K562 (cell line): ENCODE data around the gene LRRC1. TPM values are rescaled to one million over a fixed set of nuclear protein-coding genes. Genes with fewer than 3 reads are reported as not detected.

Source experiments
- ATAC-seq: fragments of 200-7000 bp; cut with Tn5 transposase; 3 replicates; pipeline ENCODE4 v1.9.1; 2020; ENCODE audit warnings: moderate library complexity
- BruUV-seq: library from RNA; stranded (reverse); fragments of 400-500 nt; replicated peaks from 2 replicates; lab custom pipeline; 2021; lab: Mats Ljungman, UMichigan
- CTCF ChIA-PET: fragments of 300-600 bp; formaldehyde crosslinking; extraction: SDS; loops from one replicate; lab custom pipeline; 2021; ENCODE audit warnings: low intra/inter-chr PET ratio; lab: Yijun Ruan, JAX
- POLR2A ChIA-PET: fragments of 300-600, 350-650 bp; sonication (Branson Sonifier 250); formaldehyde crosslinking; extraction: SDS; loops from one replicate; lab custom pipeline; 2021; ENCODE audit warnings: antibody characterized with exemption, inconsistent platforms; lab: Yijun Ruan, JAX
- DNase-seq, 4 experiments: peaks; one replicate each; pipeline versions ENCODE4 v3.0.0 to v3.0.0-alpha.2; 2011 to 2018; ENCODE audit warnings: low spot score in 3 of 4, mixed read lengths in 3 of 4; ENCODE audit errors: extremely low read depth in 1 of 4
- FAIRE-seq: peaks from 2 replicates; lab custom pipeline; 2011; peaks lifted over from hg19 to GRCh38; lab: Jason Lieb, UNC
- H2AFZ ChIP-seq: 2 replicates; pipeline ENCODE4 v1.6.0; 2011; ENCODE audit warnings: low read depth, low read length, control low read depth, inconsistent platforms
- H3K27ac ChIP-seq: fragments of 200-600 bp; 3 replicates; pipeline ENCODE4 v1.8.0; 2011; ENCODE audit warnings: low read depth, mild to moderate bottlenecking, control low read depth, inconsistent platforms, low read length, moderate library complexity, mixed read lengths; ENCODE audit errors: extremely low read depth
- H3K27me3 ChIP-seq, 2 experiments: fragments of 300-600 bp in 1 of 2; 2 replicates in 1 of 2; 3 replicates in 1 of 2; pipeline versions ENCODE4 v1.6.0 to v1.8.0; 2011; ENCODE audit warnings: inconsistent platforms in 2 of 2, low read length in 2 of 2, mild to moderate bottlenecking in 1 of 2, mixed read lengths in 1 of 2, moderate library complexity in 1 of 2; ENCODE audit not compliant: control insufficient read depth in 2 of 2, insufficient read depth in 2 of 2
- H3K36me3 ChIP-seq: fragments of 300-600 bp; 3 replicates; pipeline ENCODE4 v1.8.0; 2011; ENCODE audit warnings: mild to moderate bottlenecking, low read length, inconsistent platforms; ENCODE audit not compliant: control insufficient read depth, insufficient read depth
- H3K4me1 ChIP-seq, 2 experiments: fragments of 200-600 bp in 1 of 2; replicated peaks in 1 of 2; 2 replicates in 1 of 2; 3 replicates in 1 of 2; pipeline versions ENCODE4 v1.5.1 to v1.8.0; 2011; ENCODE audit warnings: inconsistent platforms in 2 of 2, low read length in 2 of 2, mild to moderate bottlenecking in 1 of 2, mixed read lengths in 1 of 2, moderate library complexity in 1 of 2; ENCODE audit not compliant: control insufficient read depth in 2 of 2, insufficient read depth in 2 of 2
- H3K4me2 ChIP-seq: 2 replicates; pipeline ENCODE4 v1.6.1; 2011; ENCODE audit warnings: low read length, control low read depth, inconsistent platforms, mixed read lengths; ENCODE audit not compliant: insufficient read depth
- H3K4me3 ChIP-seq: fragments of 200-600 bp; sonication (generic), shearing (Covaris generic); 2 replicates; pipeline ENCODE4 v1.5.1; 2016; ENCODE audit warnings: control low read depth, inconsistent platforms
- H3K79me2 ChIP-seq: fragments of 200-600 bp; 3 replicates; pipeline ENCODE4 v1.8.0; 2011; ENCODE audit warnings: low read length, inconsistent platforms; ENCODE audit not compliant: control insufficient read depth, insufficient read depth
- H3K9ac ChIP-seq, 2 experiments: 2 replicates each; pipeline versions ENCODE4 v1.6.0 to v1.6.1; 2011; ENCODE audit warnings: low read depth in 2 of 2, low read length in 2 of 2, control low read depth in 1 of 2, inconsistent platforms in 1 of 2, mild to moderate bottlenecking in 1 of 2, mixed read lengths in 1 of 2; ENCODE audit not compliant: insufficient read depth in 1 of 2
- H3K9me1 ChIP-seq: one replicate; pipeline ENCODE4 v1.6.0; 2011; ENCODE audit warnings: inconsistent platforms, mild to moderate bottlenecking, low read length, moderate library complexity; ENCODE audit not compliant: control insufficient read depth, insufficient read depth
- H3K9me3 ChIP-seq: replicated peaks from 2 replicates; pipeline ENCODE4 v1.5.1; 2011; ENCODE audit warnings: low read depth, low read length, inconsistent platforms; ENCODE audit not compliant: control insufficient read depth, insufficient read depth
- H4K20me1 ChIP-seq: replicated peaks from 2 replicates; pipeline ENCODE4 v1.6.1; 2011; ENCODE audit warnings: low read length, inconsistent platforms, mixed read lengths; ENCODE audit not compliant: control insufficient read depth, insufficient read depth
- BHLHE40 ChIP-seq: IDR thresholded peaks from 2 replicates; pipeline ENCODE4 v1.6.1; 2011; ENCODE audit warnings: low read length, improper control_type of control experiment
- BRD4 ChIP-seq: fragments of 200-600 bp; sonication (generic); IDR thresholded peaks from 2 replicates; pipeline ENCODE4 v1.6.1; 2017; ENCODE audit warnings: inconsistent platforms
- CBFA2T2 ChIP-seq: fragments of 450-650 bp; conservative IDR thresholded peaks from 2 replicates; pipeline ENCODE4 v1.6.1; 2017; ENCODE audit warnings: mild to moderate bottlenecking
- ELF4 ChIP-seq: fragments of 450-650 bp; formaldehyde crosslinking; IDR thresholded peaks from 2 replicates; pipeline ENCODE4 v1.4.0; 2022; ENCODE audit warnings: missing genetic modification characterization
- ERF ChIP-seq: fragments of 450-650 bp; formaldehyde crosslinking; IDR thresholded peaks from 2 replicates; pipeline ENCODE4 v1.4.0; 2020; ENCODE audit warnings: mild to moderate bottlenecking, mixed read lengths
- HCFC1 ChIP-seq: IDR thresholded peaks from 2 replicates; pipeline ENCODE4 v1.6.1; 2012; ENCODE audit warnings: low read depth, low read length, improper control_type of control experiment
- KAT7 ChIP-seq: sonication (generic); formaldehyde crosslinking; IDR thresholded peaks from 2 replicates; pipeline ENCODE4 v1.8.0; 2022; ENCODE audit warnings: missing genetic modification reagents, mild to moderate bottlenecking, borderline replicate concordance
- MCM2 ChIP-seq: fragments of 450-650 bp; IDR thresholded peaks from 2 replicates; pipeline ENCODE4 v1.6.1; 2017; ENCODE audit warnings: low read depth, mild to moderate bottlenecking
- MTA3 ChIP-seq: fragments of 450-650 bp; formaldehyde crosslinking; IDR thresholded peaks from 2 replicates; pipeline ENCODE4 v1.6.1; 2017; ENCODE audit warnings: mild to moderate bottlenecking, borderline replicate concordance
- NRF1 ChIP-seq, 2 experiments: fragments of 450-650 bp; IDR thresholded peaks in 1 of 2; conservative IDR thresholded peaks in 1 of 2; 2 replicates each; pipeline ENCODE4 v1.6.1; 2014; ENCODE audit warnings: mild to moderate bottlenecking in 2 of 2
- POLR2AphosphoS2 ChIP-seq: IDR thresholded peaks from 2 replicates; pipeline ENCODE4 v1.6.1; 2012; ENCODE audit warnings: low read length, improper control_type of control experiment
- POLR3G ChIP-seq: IDR thresholded peaks from 2 replicates; pipeline ENCODE4 v1.6.1; 2011; ENCODE audit not compliant: insufficient read length, insufficient replicate concordance; ENCODE audit errors: extremely low read depth
- SIN3A ChIP-seq, 2 experiments: fragments of 150-350 bp in 1 of 2; IDR thresholded peaks; 2 replicates each; pipeline ENCODE4 v1.6.1; 2011 to 2016; ENCODE audit warnings: borderline replicate concordance in 2 of 2, low read depth in 2 of 2, low read length in 2 of 2, mild to moderate bottlenecking in 2 of 2, moderate library complexity in 2 of 2; ENCODE audit not compliant: control insufficient read depth in 1 of 2
- SMARCA4 ChIP-seq: fragments of 450-650 bp; IDR thresholded peaks from 2 replicates; pipeline ENCODE4 v1.6.1; 2016
- ZNF668 ChIP-seq: fragments of 250-450 bp; sonication (Bioruptor Pico); IDR thresholded peaks from 2 replicates; pipeline ENCODE4 v1.8.0; 2022; ENCODE audit warnings: mild to moderate bottlenecking, inconsistent platforms
- WGBS: fragments of 100-300 bp; shearing (Covaris generic); methylation state at CpG from one replicate; pipeline ENCODE4 v1.1.6; 2016; ENCODE audit warnings: low coverage, mixed read lengths; ENCODE audit not compliant: insufficient coverage; ENCODE audit errors: missing lambda C conversion rate; 5-methylcytosine and 5-hydroxymethylcytosine counted together
- in situ Hi-C: fragments of 300-500 bp; cut with MboI; formaldehyde crosslinking; loops from 4 replicates; pipeline ENCODE4 v1.15.0; 2018; ENCODE audit warnings: inconsistent platforms, mixed read lengths
- intact Hi-C: fragments of 100-400 bp; cut with micrococcal nuclease; formaldehyde crosslinking; loops from 2 replicates; pipeline ENCODE4 v1.14.2; 2022
- polyA plus RNA-seq, 8 experiments: library from polyadenylated mRNA; depleted of rRNA in 4 of 8; stranded (reverse) in 5 of 8; unstranded in 3 of 8; fragments of >200 nt; fragmentation: Nextera tagmentation in 2 of 8; fragmentation: Illumina TruSeq in 1 of 8; extraction: Ambion mirVana in 2 of 8; extraction: Trizol in 1 of 8; gene quantifications; 2 replicates each; pipeline versions ENCODE4 v1.2.1 to v1.2.3, GENCODE V29; 2011 to 2014; ENCODE audit warnings: inconsistent platforms in 1 of 8, missing spikeins in 1 of 8
- total RNA-seq, 7 experiments: library from RNA; depleted of rRNA in 6 of 7; stranded (reverse); fragments of >200 nt in 6 of 7; fragmentation: Illumina TruSeq in 2 of 7; extraction: Trizol in 2 of 7; gene quantifications; 2 replicates each; pipeline versions ENCODE4 v1.2.1 to v1.2.3, GENCODE V29; 2011 to 2021; ENCODE audit warnings: low replicate concordance in 1 of 7
- TF ChIP-seq, protein P1 (sequence below): fragments of 250-450 bp; sonication (Bioruptor Pico); IDR thresholded peaks from 2 replicates; pipeline ENCODE4 v1.8.0; 2022; ENCODE audit warnings: moderate library complexity, mild to moderate bottlenecking, inconsistent platforms
- TF ChIP-seq, protein P2 (sequence below): fragments of 450-650 bp; IDR thresholded peaks from 2 replicates; pipeline ENCODE4 v1.6.1; 2017; ENCODE audit warnings: antibody characterized with exemption

LRRC1 gene
- total and polyA plus RNA-seq, 9 of the 15 experiments (the other 6 are each of a cell fraction or from before 2014, with no cell fraction given): not detected

DNA sequence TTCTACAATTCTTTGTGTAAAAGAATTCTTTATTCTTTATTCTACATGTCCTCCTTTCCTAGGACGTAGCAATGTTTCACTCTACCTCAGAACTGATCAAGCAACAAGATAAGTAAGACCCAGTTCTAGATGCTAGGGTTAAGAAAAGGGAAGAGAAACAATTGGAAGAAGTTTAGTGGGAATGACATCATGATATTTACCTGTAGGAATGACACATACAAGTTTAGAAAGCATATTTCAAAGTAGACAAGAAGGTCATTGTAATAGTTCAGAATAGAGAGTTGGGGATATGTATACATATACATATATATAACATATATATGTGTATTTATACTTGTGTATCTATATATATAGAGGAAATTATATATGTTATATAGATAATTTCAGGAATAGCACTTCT lies 43.4 kb upstream of the LRRC1 start:
- no peak overlapping the region for H3K27ac ChIP-seq
- ChIA-PET CTCF (no interaction called here), POLR2A (no interaction called here)
- no peaks in the 10 kb centered on the region for H3K36me3 ChIP-seq
- H3K9me3 ChIP-seq: no peaks in the 10 kb centered on the region
- no peaks in the 10 kb centered on the region for H3K4me1 ChIP-seq
- no peak for ATAC-seq
- WGBS: 0% methylated on average over 1 of the region's 1 CpG
- H3K9me1 ChIP-seq: no peaks in the 10 kb centered on the region
- intact Hi-C loops: no loop called here
- in situ Hi-C loops: no loop called here
- no TSS peak for BruUV-seq
- H3K4me3 ChIP-seq: no peak overlapping the region
- TF ChIP-seq BRD4 (no peak), MCM2 (no peak), HCFC1 (no peak)
- H3K4me2 ChIP-seq: no peak overlapping the region
- no peak for FAIRE-seq
- no peaks in the 10 kb centered on the region for H3K27me3 ChIP-seq
- no peak for DNase-seq
- H3K9ac ChIP-seq: no peak overlapping the region
- no peaks in the 10 kb centered on the region for H3K79me2 ChIP-seq
- no peaks in the 10 kb centered on the region for H4K20me1 ChIP-seq
- no peak overlapping the region for H2AFZ ChIP-seq

DNA sequence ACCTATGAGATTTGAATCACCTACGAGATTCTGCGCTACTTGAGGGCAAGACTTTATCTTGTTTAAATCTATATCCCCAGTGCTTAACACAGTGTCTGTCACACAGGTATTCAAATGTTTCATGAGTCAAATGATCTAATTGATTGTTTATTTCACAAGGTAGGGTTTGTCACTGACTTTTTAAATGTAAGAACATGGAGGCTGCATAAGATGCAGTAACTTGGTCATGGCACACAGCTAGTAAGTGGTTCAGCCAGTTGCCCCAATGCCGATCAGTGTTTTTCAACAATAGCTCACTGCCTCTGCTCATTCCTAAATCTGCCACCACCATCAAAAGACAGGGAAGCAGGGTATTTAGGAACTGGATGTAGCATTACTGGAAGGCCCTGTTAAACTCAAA lies 42.4 kb upstream of the LRRC1 start:
- Histone ChIP-seq H3K79me2 (no peaks in the 10 kb centered on the region), H3K27ac (no peak overlapping the region), H3K9me3 (no peaks in the 10 kb centered on the region), H3K4me1 (no peaks in the 10 kb centered on the region), H3K9ac (no peak overlapping the region), H3K4me2 (no peak overlapping the region), H2AFZ (no peak overlapping the region), H4K20me1 (no peaks in the 10 kb centered on the region), H3K9me1 (no peaks in the 10 kb centered on the region), H3K36me3 (no peaks in the 10 kb centered on the region), H3K27me3 (no peaks in the 10 kb centered on the region), H3K4me3 (no peak overlapping the region)
- POLR2A ChIA-PET: no interaction called here
- FAIRE-seq: no peak
- intact Hi-C loops (no loop called here), in situ Hi-C loops (no loop called here)
- DNase-seq: no peak
- CTCF ChIA-PET: no interaction called here
- ATAC-seq: no peak
- WGBS: 0% methylated on average over 3 of the region's 3 CpGs
- no TSS peak for BruUV-seq
- TF ChIP-seq ERF (CRISPR knock-in tag) (no peak), ELF4 (CRISPR knock-in tag) (no peak), KAT7 (no peak), MTA3 (no peak), NRF1 (conservative IDR thresholded peaks at IDR 0.05 in 1 of 2, IDR thresholded peaks at IDR 0.05 in 1 of 2) (no peak), POLR3G (no peak), SIN3A (IDR thresholded peaks at IDR 0.05; ENCODE audit: borderline replicate concordance in 2 of 2, control insufficient read depth in 1 of 2, low read depth in 2 of 2, low read length in 2 of 2) (no peak), POLR2AphosphoS2 (no peak), CBFA2T2 (no peak), ZNF668 (CRISPR knock-in tag) (no peak), SMARCA4 (no peak), BHLHE40 (no peak)
- TF ChIP-seq, protein P1, sequence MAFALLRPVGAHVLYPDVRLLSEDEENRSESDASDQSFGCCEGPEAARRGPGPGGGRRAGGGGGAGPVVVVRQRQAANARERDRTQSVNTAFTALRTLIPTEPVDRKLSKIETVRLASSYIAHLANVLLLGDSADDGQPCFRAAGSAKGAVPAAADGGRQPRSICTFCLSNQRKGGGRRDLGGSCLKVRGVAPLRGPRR: no peak
- TF ChIP-seq, protein P2, sequence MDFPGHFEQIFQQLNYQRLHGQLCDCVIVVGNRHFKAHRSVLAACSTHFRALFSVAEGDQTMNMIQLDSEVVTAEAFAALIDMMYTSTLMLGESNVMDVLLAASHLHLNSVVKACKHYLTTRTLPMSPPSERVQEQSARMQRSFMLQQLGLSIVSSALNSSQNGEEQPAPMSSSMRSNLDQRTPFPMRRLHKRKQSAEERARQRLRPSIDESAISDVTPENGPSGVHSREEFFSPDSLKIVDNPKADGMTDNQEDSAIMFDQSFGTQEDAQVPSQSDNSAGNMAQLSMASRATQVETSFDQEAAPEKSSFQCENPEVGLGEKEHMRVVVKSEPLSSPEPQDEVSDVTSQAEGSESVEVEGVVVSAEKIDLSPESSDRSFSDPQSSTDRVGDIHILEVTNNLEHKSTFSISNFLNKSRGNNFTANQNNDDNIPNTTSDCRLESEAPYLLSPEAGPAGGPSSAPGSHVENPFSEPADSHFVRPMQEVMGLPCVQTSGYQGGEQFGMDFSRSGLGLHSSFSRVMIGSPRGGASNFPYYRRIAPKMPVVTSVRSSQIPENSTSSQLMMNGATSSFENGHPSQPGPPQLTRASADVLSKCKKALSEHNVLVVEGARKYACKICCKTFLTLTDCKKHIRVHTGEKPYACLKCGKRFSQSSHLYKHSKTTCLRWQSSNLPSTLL: no peak
